Mononuclear cell (primary cell): Measurements from ENCODE around the gene KCNG2. TPM values are rescaled to one million over a fixed set of nuclear protein-coding genes. Genes with fewer than 3 reads are reported as not detected.

Experiments
- H3K27me3 ChIP-seq: 2 replicates; pipeline ENCODE4 v1.6.0; 2011; ENCODE audit warnings: low read length, control low read depth; ENCODE audit not compliant: insufficient read depth
- H3K4me1 ChIP-seq: 2 replicates; pipeline ENCODE4 v1.5.1; 2011; ENCODE audit warnings: mild to moderate bottlenecking, low read length, control low read depth; ENCODE audit not compliant: insufficient read depth
- H3K4me3 ChIP-seq: 2 replicates; pipeline ENCODE4 v1.5.1; 2011; ENCODE audit warnings: mild to moderate bottlenecking, low read length, moderate library complexity
- H3K9me3 ChIP-seq: 2 replicates; pipeline ENCODE4 v1.5.1; 2011; ENCODE audit warnings: low read depth, mild to moderate bottlenecking, control low read depth, low read length
- total RNA-seq: library from RNA; depleted of rRNA; stranded (reverse); fragments of >200 nt; gene quantifications from one replicate; pipeline ENCODE4 v1.2.3, GENCODE V29; 2012

The KCNG2 gene
- total RNA-seq, 1 donor: 0.10 TPM

DNA sequence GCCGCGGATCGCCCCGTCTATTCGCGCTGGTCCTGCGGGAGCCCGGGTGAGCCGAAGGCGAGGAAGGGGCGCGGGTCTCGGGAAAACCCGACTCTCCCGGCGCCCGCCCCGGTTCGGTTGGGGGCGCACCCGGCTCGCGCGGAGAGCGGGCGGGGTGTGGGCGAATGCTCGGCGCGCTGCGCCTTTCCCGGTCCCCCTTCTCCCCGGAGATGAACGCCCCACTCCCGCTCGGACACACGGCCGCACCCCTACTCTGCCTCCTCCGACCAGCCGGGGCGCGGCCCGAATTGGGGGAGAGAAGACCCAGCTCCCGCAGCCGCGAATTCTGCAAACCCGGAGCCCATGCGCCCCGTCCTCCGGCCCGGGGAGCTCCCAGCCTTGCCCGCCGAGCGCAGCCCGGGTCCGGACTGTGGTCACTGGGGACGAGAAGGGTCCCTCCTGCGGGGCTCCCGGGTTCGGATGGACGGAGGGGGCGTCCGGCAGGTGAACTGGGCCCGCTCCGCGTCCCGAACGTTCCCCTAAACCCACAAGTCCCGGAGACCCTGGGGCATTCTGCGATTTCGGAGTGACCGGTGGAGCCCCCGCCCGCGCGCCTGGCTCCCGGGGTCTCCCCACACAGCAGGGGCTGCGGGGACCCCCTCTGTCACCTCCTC is 734 bp downstream of the KCNG2 start:
- H3K4me1 ChIP-seq: peaks cover 48% of the 10 kb centered on the region
- H3K4me3 ChIP-seq: no peak overlapping the region
- no peaks in the 10 kb centered on the region for H3K9me3 ChIP-seq
- H3K27me3 ChIP-seq: peaks cover 27% of the 10 kb centered on the region

- Histone ChIP-seq H3K27me3 (peaks cover 27% of the 10 kb centered on the region), H3K4me3 (no peak overlapping the region), H3K4me1 (peaks cover 45% of the 10 kb centered on the region), H3K9me3 (no peaks in the 10 kb centered on the region)
Observed at GRCh38 chr18:79798999-79799370, 1.2 kb downstream of the KCNG2 start.

DNA sequence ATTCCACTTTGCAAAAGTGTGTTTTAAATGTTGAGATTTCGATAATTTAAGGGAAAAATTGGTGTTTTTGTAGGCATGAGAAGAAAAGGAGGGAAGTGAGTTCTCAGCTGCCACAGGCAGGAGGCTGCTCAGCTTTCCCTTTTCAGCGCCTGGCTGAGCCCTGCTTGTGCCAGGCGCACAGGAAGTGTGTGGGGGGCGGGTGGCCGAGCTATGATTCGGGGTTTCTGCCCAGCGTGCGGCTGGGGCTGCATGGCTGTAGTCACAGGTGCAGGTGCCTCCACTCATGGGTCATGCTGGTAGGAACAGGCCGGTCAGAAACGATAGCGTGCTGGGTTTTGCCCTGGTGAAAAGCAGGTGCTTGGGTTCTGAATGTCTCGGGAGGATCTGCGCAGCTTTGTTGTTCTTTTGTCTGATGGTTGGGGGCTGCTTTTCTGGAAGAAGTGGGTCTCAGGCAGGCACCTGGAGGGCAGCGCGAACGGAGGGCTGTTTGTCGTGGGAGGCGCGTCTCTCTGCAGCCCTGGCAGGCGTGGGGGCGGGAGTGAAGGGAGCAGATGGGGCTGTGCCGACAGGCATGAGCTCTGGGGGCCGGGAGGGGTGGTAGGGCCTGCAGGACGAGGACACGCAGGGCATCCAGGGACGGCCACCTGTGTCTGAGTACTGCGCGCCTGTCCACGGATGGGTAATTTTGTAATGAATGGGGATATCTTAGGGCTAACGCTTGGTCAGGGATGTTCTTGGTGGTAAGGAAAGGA is 2.1 kb downstream of the KCNG2 start:
- H3K4me3 ChIP-seq: no peak overlapping the region
- H3K4me1 ChIP-seq: peaks cover 37% of the 10 kb centered on the region
- peaks cover 27% of the 10 kb centered on the region for H3K27me3 ChIP-seq
- no peaks in the 10 kb centered on the region for H3K9me3 ChIP-seq

- Histone ChIP-seq H3K27me3 (peaks cover 27% of the 10 kb centered on the region), H3K9me3 (no peaks in the 10 kb centered on the region), H3K4me3 (no peak overlapping the region), H3K4me1 (peaks cover 30% of the 10 kb centered on the region)
Observed at GRCh38 chr18:79800371-79801180, 2.8 kb downstream of the KCNG2 start.

- Histone ChIP-seq H3K4me1 (peaks cover 24% of the 10 kb centered on the region), H3K4me3 (no peak overlapping the region), H3K27me3 (peaks cover 27% of the 10 kb centered on the region), H3K9me3 (no peaks in the 10 kb centered on the region)
Observed at GRCh38 chr18:79801217-79801616, 3.5 kb downstream of the KCNG2 start.

- Histone ChIP-seq H3K9me3 (no peaks in the 10 kb centered on the region), H3K4me1 (peaks cover 24% of the 10 kb centered on the region), H3K27me3 (peaks cover 24% of the 10 kb centered on the region), H3K4me3 (no peak overlapping the region)
Observed at GRCh38 chr18:79801641-79802040, 3.9 kb downstream of the KCNG2 start.

DNA sequence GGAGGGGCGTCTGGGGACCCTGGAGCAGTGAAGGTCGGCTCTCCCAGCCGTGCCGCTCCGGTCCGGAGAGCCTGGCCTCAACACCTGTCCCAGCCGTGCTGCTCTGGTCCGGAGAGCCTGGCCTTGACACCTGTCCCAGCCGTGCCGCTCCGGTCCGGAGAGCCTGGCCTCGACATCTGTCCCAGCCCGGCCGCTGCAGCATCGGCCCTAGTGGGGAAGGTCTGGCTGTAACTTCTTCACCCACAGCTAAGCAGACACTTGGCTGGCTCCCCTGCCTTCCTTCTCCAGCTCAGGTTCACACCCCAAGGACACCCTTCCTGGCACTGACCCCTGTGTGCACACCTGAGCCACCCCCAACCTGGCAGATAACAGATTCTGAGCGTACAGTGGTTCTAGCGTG is 4.6 kb downstream of the KCNG2 start:
- H3K27me3 ChIP-seq: peaks cover 18% of the 10 kb centered on the region
- H3K9me3 ChIP-seq: no peaks in the 10 kb centered on the region
- H3K4me1 ChIP-seq: peaks cover 22% of the 10 kb centered on the region
- no peak overlapping the region for H3K4me3 ChIP-seq

DNA sequence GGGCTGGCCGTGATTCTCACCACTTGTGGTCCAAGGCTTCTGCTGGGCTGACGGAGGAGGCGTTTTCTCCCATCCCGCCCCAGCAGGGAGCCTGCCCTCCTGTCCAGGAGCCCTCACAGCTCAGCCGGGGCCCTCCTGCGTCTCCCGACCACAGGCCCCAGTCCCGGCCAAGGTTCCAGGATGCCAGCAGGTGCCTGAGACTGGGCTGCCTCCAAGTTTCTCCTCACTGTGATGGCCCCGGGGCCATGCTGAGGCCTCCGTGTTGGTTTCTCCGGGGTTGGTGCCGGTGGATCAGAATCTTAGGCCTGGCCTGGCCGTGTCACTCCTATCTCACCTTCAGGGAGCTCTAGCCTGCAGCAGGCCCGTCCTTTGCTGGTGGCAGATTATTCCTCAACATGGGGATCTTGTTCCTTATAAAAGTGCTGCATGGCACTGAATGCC is 5.9 kb downstream of the KCNG2 start:
- Histone ChIP-seq H3K9me3 (no peaks in the 10 kb centered on the region), H3K4me1 (peaks cover 14% of the 10 kb centered on the region), H3K27me3 (peaks cover 11% of the 10 kb centered on the region), H3K4me3 (no peak overlapping the region)

- Histone ChIP-seq H3K4me1 (peaks cover 8% of the 10 kb centered on the region), H3K4me3 (no peak overlapping the region), H3K27me3 (peaks cover 5% of the 10 kb centered on the region), H3K9me3 (no peaks in the 10 kb centered on the region)
Observed at GRCh38 chr18:79804130-79804787, 6.5 kb downstream of the KCNG2 start.

GRCh38 chr18:79805211-79805887 is 7.6 kb downstream of the KCNG2 start:
- Histone ChIP-seq H3K27me3 (no peaks in the 10 kb centered on the region), H3K4me3 (no peak overlapping the region), H3K4me1 (no peaks in the 10 kb centered on the region), H3K9me3 (no peaks in the 10 kb centered on the region)

DNA sequence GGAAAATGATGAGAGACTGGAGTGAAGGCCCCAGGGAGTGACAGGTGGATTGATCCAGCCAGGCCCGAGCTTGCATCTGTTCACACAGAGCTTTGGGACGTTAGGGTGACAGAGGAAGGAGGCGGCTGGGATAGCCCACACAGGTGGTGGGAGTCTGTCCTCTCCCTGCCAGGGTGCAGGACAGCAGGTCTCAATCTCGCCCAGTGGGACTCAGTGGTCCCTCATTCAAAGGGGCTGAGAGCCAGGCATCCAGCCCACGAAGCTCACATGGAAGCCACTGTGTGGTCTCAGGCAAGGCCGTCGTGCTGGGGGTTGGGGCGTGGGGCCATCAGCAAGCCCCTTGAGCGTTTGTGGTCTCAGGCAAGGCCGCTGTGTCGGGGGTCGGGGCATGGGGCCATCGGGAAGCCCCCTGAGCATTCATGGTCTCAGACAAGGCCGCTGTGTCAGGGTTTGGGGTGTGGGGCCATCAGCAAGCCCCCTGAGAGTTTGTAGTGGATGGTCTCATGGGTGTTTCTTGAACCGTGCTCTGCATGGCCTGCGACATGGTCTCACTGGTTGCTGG is 8.3 kb downstream of the KCNG2 start:
- H3K9me3 ChIP-seq: no peaks in the 10 kb centered on the region
- no peaks in the 10 kb centered on the region for H3K27me3 ChIP-seq
- H3K4me3 ChIP-seq: no peak overlapping the region
- no peaks in the 10 kb centered on the region for H3K4me1 ChIP-seq

- Histone ChIP-seq H3K4me3 (no peak overlapping the region), H3K27me3 (no peaks in the 10 kb centered on the region), H3K4me1 (no peaks in the 10 kb centered on the region), H3K9me3 (no peaks in the 10 kb centered on the region)
Observed at GRCh38 chr18:79806976-79807841, 9.5 kb downstream of the KCNG2 start.

DNA sequence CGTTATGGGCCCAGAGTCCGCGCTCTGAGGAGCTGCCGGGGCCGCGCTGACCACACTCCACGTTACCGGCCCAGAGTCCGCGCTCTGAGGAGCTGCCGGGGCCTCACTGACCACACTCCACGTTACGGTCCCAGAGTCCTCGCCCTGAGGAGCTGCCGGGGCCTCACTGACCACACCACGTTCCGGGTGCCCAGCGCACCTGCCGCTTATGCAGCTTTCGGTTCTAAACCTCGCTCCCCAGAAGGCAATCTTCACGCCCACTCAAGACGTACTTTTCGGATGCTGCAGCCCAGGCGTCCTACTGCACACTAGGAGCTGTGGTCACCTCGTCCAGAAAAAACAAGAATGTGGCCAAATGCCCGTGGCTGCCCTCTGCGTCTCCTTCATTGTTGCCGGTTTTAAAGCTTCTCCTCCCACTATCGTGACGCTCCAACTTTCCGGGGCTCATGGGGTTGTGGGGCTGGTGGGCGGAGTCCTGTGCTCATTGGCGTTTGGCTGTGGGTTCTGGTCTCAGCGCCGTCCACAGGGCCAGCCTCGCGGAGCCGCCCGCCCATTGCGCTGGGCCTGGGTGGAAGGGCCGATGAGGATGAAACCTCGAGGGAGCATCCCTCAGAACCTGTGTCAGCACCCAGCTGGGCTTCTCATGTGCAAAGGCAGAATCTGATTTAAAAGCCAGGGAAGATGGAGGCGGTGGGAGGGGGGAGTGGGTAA is 11.9 kb downstream of the KCNG2 start:
- Histone ChIP-seq H3K4me3 (no peak overlapping the region), H3K9me3 (no peaks in the 10 kb centered on the region), H3K4me1 (no peaks in the 10 kb centered on the region), H3K27me3 (no peaks in the 10 kb centered on the region)
